ENCODE data around the gene TJAP1.
"Not testable (repeated sequence)": the region's sequence is repeated elsewhere in the genome, so short reads cannot be mapped to it uniquely, and the experiment has no call there.

The TJAP1 gene

GRCh38 chr6:43481591-43482236 is 4.3 kb downstream of the TJAP1 start:
- DNase-seq: no peak

- DNase-seq: no peak
These were observed 11.4 kb downstream of the TJAP1 start for GRCh38 chr6:43488667-43489276.

- no peak for DNase-seq
These were observed 12.1 kb downstream of the TJAP1 start for GRCh38 chr6:43489277-43490072.

GRCh38 chr6:43490523-43490939 is 13.2 kb downstream of the TJAP1 start:
- no peak for DNase-seq

GRCh38 chr6:43491750-43492661 is 14.6 kb downstream of the TJAP1 start:
- no peak for DNase-seq

- no peak for DNase-seq
These were observed 15.3 kb downstream of the TJAP1 start for GRCh38 chr6:43492673-43493072.

- no peak for DNase-seq
These were observed 15.9 kb downstream of the TJAP1 start for GRCh38 chr6:43493230-43493629.

GRCh38 chr6:43493833-43494232 is 16.5 kb downstream of the TJAP1 start:
- no peak for DNase-seq

GRCh38 chr6:43494321-43494720 is 17.0 kb downstream of the TJAP1 start:
- DNase-seq: no peak

- DNase-seq: no peak
These were observed 17.4 kb downstream of the TJAP1 start for GRCh38 chr6:43494766-43495165.

- no peak for DNase-seq
These were observed 18.1 kb downstream of the TJAP1 start for GRCh38 chr6:43495409-43495941.

- no peak for DNase-seq
These were observed 19.2 kb downstream of the TJAP1 start for GRCh38 chr6:43496370-43497128.

- no peak for DNase-seq
These were observed 19.7 kb downstream of the TJAP1 start for GRCh38 chr6:43497129-43497396.

GRCh38 chr6:43497689-43498088 is 20.3 kb downstream of the TJAP1 start:
- no peak for DNase-seq

- not testable (repeated sequence) for DNase-seq
These were observed 20.9 kb downstream of the TJAP1 start for GRCh38 chr6:43498291-43498690.

- no peak for DNase-seq
These were observed 21.9 kb downstream of the TJAP1 start for GRCh38 chr6:43499028-43499815.

- no peak for DNase-seq
These were observed 23.6 kb downstream of the TJAP1 start for GRCh38 chr6:43500921-43501320.

GRCh38 chr6:43502666-43503065 is 25.3 kb downstream of the TJAP1 start:
- DNase-seq: no peak

GRCh38 chr6:43503443-43503842 is 26.1 kb downstream of the TJAP1 start:
- no peak for DNase-seq

GRCh38 chr6:43504756-43505593 is 27.6 kb downstream of the TJAP1 start:
- DNase-seq: no peak

All from stimulated activated CD4-positive, alpha-beta T cell treated with anti-CD3 and anti-CD28 coated beads, Interleukin-4, amount 100 ng/mL, for 24 hours (primary cell).